Activated CD8-positive, alpha-beta memory T cell treated with anti-CD3 and anti-CD28 coated beads for 48 hours (primary cell): ENCODE measurements around the gene RBM20.
"Not testable (repeated sequence)": the region's sequence is repeated elsewhere in the genome, so short reads cannot be mapped to it uniquely, and the experiment has no call there.

ENCODE experiments used
- DNase-seq, 3 experiments: peaks; one replicate each; pipeline ENCODE4 v3.0.0-alpha.2; 2020; ENCODE audit warnings: low read depth in 2 of 3, low spot score in 2 of 3

The RBM20 gene

DNA sequence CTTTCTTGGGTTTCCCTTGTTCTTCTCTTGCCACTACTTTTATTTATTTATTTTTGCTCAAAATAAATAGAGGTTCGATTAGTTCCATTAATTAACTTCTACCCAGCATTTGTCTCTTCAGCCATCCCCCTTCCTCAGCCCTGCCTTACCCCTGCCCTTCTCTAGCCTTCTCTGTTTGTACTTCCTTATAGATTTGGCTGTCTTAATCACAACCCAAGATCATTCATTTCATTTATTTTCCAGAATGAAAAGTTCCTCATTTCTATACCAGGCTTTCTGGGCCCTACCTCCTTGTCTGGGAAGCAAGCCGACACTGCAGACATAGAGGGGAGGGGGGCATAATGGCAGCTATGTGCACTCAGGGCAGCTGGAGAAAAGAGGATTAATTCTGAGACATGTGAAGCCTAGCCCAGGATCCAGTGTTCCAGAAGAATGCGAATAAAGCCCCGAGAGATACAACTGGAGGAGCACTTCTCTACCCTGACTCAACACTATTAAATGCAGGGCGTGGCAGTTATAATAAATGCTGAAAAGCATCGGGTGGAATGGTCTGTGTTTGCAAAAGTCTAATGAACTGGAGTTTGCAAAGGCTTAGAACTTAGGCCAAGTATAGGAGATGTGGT is 221.2 kb downstream of the RBM20 start:
- no peak for DNase-seq

GRCh38 chr10:110865809-110866482 is 221.8 kb downstream of the RBM20 start:
- DNase-seq, result no peak

DNA sequence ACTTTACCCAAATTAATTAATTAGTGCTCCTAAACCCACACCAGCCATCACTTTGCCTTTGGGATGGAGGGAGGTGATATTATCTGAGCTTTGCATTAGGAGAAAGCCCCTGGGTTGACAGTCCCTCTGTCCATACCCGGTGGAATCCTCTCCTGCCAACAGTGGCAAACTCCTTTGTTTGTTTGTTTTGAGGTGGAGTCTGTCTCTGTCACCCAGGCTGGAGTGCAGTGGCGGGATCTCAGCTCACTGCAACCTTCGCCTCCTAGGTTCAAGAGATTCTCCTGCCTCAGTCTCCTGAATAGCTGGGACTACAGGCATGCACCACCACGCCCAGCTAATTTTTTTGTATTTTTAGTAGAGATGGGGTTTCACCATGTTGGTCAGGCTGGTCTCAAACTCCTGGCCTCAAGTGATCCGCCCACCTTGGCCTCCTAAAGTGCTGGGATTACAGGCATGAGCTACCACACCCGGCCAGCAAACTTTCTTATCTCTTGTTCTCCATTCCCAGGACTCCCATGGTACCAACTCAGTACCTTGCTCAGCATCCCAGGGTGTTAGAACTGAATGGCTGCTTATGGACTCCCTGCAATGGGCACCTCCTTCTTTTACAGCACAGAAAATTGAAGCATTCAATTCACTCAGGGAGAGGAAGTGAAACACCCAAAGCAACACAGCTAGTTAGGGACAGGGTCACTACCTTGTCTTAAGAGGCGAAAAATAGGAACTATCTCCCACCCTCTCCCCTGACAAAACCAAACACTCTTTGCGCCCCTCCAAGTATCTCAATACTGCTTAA is 223.1 kb downstream of the RBM20 start:
- DNase-seq, result not testable (repeated sequence)

- no peak for DNase-seq
These were observed 223.8 kb downstream of the RBM20 start for GRCh38 chr10:110867807-110868465.

DNA sequence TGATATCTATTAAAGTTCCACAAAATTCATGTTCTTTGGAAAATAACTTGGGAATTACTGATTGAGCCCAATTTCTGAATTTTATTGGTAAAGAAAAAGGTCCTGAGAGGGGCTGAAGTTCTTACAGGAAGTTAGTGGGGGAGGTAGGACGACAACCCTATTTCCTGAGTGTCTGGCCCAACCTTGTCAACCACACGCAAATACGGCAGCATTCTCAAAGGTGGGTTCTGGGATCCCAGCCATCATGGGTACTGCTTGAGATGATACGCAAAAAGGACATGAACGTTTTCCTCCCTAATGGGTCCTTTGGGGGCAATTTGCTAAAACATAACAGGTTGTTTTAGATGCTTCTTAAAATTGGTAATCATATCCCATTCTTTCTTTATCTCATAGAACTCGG is 224.8 kb downstream of the RBM20 start:
- no peak for DNase-seq

DNA sequence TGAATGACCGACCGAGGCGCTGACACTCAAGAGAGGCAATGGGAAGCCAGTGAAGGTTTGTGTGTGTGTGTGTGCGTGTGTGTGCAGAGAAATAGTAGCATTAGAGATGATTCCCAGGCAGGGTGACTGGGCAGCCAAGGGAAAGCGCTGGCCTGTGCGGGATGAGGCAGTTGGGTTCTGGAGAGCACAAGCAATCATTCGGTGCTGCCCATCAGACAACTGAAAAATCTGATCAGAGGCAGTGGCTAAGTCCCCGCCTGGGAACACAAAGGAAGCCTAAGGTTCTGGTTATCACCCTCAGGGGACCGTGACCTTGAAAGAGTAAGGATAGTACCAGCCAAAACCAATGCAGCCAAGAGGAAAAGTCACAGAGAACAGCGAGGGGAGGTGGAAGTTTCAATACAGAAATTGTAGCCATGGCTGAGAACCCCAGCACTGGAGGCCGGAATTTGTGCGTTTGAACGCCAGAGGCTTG is 226.7 kb downstream of the RBM20 start:
- no peak for DNase-seq

GRCh38 chr10:110871298-110872084 is 227.4 kb downstream of the RBM20 start, which contains the start of gene PDCD4:
Gene PDCD4 (plus strand): TSS chr10:110871928. CDS start chr10:110876028, 4,100 bp downstream.
- DNase-seq, result peak; percentile 82 to 93 (median 87)

- peak in 2 of 3 experiments; percentile 53 to 66 for DNase-seq
These were observed 228.2 kb downstream of the RBM20 start for GRCh38 chr10:110872145-110872983.

DNA sequence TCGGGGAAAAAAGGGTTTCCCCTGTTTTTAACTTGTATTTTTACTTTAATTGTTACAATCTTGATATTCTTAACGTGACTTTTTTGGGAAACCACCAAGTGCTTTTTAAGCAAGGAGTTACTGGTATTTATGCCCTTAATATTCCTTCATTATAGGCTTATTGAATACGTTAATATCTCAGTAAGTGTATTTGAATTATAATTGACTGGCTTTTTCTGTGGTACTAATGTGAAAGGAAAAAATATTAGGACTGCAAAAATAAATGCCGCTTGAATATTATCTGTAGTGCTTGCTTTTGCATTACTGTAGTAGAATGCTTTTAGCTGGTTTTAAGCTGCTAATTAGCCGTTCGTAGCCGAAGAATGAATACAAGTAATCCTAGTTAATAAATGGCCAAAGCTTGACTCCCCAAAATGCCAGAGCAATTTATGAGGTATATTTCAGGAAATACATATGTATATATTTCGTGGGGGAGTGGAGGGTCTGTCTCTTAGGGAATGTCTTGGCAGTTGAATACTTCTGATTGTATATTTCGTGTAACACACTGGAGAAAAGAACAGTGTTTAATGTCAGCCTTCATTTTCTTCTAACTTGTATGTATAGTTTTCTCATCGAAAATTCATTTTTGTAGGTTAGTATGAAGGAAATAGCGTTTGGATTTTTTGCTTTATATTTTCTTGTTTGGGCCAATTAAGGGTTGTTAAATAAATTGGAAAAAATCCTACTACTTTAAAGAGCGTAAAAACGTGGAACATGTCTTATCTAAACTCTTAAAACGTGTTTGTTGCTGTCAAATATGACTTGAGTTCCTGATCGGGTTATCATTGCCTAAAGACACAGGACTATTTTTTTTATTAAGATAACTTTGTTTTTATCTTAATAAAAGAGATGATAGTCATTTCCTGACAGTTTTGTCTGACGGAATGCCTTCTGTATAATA is 229.1 kb downstream of the RBM20 start:
- no peak for DNase-seq

DNA sequence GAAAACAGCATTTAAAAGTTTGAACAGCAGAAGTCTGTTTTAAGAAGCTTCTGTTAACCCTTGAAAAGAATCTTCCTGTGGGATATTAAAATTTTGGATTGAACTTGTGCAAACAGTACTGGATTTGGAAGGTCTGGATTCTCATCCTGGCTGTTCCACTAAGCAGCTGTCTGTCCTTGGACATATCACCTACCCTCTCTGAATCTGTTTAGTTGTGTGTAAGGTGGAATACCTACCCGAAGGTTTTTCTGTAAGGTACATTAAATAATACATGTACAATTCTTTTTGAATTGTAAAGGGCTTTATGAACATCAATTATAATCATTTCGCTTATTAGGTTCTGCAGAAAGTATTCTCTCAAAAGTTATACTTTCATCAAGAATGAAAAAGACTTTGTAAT is 229.8 kb downstream of the RBM20 start:
- no peak for DNase-seq

DNA sequence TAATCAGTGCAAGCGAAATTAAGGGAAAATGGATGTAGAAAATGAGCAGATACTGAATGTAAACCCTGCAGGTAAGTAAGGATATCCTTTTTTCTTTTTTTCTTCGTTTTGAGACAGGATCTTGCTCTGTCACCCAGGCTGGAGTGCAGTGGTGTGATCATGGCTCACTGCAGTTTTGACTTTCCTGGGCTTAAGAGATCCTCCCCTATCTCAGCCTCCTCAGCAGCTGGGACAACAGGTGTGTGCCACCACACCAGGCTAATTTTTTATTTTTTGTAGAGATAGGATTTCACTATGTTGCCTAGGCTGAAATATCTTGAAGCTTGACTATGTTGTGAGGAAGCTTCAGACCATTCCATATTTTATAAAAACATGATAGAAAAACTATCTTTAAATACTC is 231.9 kb downstream of the RBM20 start:
- DNase-seq, result no peak

GRCh38 chr10:110876788-110877187 is 232.7 kb downstream of the RBM20 start:
- DNase-seq, result no peak

- no peak for DNase-seq
These were observed 235.9 kb downstream of the RBM20 start for GRCh38 chr10:110880012-110880411.

GRCh38 chr10:110881247-110881646 is 237.1 kb downstream of the RBM20 start:
- DNase-seq, result no peak

DNA sequence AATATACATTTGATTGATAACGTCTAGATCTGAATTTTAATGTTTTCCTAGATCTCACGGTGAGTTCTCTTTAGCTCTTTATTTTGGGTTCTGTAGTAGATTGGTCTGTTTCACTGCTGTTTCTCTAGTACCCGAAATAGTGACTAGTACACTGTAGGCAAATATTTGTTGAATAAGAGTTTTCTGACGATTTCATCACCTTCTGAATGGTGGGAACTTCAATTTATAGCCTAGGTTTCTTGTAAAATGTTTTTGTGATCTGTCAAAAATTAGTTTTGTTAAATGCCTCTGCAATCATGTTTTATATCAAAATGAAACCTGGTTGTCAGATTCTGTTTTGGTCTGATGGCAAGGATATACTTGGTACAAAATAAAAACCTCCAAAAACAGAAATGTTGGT is 237.8 kb downstream of the RBM20 start:
- DNase-seq, result no peak

- DNase-seq, result no peak
These were observed 239.8 kb downstream of the RBM20 start for GRCh38 chr10:110883924-110884323.

DNA sequence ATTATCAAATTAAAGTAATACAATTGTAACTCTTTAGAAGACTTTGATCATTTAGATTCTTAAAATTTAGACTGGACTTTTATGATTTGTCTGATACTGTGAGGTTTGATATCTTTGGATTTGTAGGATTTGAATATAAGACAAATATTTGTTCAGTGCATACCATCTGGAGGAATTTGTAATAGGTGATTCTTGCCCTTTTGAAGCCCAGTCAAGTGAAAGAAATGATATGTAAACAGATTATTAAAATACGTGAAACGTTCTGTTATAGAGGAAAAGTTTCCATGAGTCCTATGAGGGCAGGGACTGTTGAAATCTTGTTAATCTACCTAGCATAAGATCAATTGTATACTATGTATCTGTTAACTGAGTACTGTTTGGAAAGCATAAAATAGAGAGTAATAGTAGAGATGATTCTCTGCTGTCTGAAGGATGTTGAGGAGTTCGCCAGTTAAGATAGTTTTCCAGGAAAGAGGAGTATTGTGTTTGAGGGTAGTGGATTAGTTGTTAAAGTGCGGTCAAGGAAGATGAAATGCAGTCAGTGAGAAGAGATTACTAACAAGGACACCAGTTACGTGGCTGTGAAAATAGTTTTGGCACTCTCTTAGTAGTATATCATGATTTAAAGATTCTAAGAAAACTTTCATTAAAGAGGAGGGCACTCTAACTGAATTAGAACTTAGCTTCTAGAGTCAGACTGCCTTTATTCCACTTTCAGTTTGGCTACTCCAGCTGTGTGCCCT is 242.0 kb downstream of the RBM20 start:
- no peak for DNase-seq

GRCh38 chr10:110887560-110887959 is 243.4 kb downstream of the RBM20 start:
- DNase-seq, result no peak
